Measurements from ENCODE around the gene ENKD1.

The ENKD1 gene

GRCh38 chr16:67628216-67628615 is 38.3 kb downstream of the ENKD1 start:
- H3K4me3 Mint-ChIP-seq = no peak overlapping the region
- H3K4me1 Mint-ChIP-seq (ENCODE audit: low read depth) = no peaks in the 10 kb centered on the region
- H3K9me3 Mint-ChIP-seq (ENCODE audit: low read depth) = no peaks in the 10 kb centered on the region
- H3K27me3 Mint-ChIP-seq = no peaks in the 10 kb centered on the region
- no peak overlapping the region for H3K27ac Mint-ChIP-seq
- H3K36me3 Mint-ChIP-seq = peaks cover 8% of the 10 kb centered on the region

GRCh38 chr16:67613808-67614207 is 52.7 kb downstream of the ENKD1 start:
- Mint-ChIP-seq H3K27me3 (no peaks in the 10 kb centered on the region), H3K4me1 (ENCODE audit: low read depth) (peaks cover 4% of the 10 kb centered on the region), H3K4me3 (no peak overlapping the region), H3K9me3 (ENCODE audit: low read depth) (no peaks in the 10 kb centered on the region), H3K27ac (no peak overlapping the region), H3K36me3 (peaks cover 3% of the 10 kb centered on the region)

Measured in activated naive CD8-positive, alpha-beta T cell (primary cell).